Raji (cell line): ENCODE results near the gene MRPS35.

Source experiments
- POLR2A ChIP-seq: IDR thresholded peaks from 2 replicates; pipeline ENCODE4 v1.6.1; 2011; ENCODE audit warnings: low read depth, low read length, control low read depth; ENCODE audit not compliant: insufficient read depth

Gene MRPS35

DNA sequence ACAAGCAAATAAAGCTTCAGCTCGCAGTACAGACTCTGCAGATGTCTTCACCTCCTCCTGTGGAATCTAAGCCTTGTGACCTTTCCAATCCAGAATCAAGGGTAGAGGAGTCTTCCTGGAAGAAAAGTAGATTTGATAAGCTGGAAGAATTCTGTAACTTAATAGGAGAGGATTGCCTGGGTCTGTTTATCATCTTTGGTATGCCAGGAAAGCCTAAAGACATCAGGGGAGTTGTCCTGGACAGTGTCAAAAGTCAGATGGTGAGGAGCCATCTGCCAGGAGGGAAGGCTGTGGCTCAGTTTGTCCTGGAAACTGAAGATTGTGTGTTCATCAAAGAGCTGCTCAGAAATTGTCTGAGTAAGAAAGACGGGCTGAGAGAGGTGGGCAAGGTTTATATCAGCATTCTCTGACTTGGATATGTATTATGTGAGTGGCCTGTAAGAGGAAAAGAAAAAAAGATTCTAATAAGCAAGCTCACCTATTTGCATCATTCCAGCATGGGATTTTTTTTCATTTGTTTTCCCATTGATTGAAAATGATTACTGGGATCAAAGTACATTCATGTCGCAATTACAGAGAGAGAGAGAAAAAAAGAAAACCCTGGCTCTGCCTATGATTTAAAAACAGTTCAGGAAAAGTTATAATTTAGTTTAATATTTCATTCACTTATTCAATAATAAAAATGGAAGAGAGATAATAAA, 13.6 kb upstream of the MRPS35 start:
- TF ChIP-seq POLR2A, result no peak

DNA sequence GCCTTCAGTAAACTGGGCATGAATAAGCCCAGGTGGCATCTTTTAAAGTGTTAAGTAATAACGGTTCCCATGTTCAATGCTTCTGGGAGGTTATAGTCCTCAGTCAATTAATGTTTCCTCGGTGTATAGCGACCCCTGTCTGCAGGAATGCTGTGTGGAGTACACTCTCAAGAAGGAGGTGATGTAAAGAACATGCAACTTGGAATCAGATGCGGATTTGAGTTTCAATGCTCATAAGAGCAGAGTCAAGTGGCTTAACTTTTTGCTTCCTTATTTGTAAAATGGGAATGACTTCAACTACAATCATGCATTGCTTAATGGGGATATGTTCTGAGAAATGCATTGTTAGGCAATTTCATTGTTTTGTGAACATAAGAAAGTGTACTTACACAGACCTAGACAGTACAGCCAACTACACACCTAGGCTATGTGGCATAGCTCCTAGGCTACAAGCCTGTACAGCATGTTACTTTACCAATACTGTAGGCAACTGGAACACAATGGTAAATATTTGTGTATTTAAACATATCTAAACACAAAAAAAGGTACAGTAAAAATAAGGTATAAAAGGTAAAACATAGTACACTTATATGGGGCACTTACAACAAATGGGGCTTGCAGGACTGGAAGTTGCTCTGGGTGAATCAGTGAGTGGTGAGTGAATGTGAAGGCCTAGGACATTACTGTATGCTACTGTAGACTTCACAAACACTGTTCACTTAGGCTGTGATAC, 6.7 kb upstream of the MRPS35 start:
- TF ChIP-seq POLR2A, result no peak

DNA sequence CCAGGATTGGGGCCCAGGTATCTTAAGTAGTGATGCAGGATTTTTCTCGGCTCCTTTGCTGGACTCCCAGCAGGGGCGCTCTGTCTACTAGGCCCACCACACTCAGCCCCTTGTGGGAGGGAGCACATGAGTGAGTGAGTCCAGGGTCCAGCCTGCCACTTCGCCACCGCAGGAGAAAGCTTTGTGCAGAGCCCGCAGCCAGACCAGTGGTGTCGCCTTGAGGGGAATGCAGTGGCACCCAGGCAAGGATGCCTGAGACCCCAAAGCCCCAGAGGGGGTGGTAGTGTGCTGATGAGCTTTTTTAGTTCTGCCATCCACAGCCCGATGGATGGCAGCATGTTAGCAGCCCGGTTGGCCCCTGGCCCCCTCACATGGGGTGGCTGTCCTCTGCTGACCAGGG, 5.4 kb upstream of the MRPS35 start:
- TF ChIP-seq POLR2A, result no peak

DNA sequence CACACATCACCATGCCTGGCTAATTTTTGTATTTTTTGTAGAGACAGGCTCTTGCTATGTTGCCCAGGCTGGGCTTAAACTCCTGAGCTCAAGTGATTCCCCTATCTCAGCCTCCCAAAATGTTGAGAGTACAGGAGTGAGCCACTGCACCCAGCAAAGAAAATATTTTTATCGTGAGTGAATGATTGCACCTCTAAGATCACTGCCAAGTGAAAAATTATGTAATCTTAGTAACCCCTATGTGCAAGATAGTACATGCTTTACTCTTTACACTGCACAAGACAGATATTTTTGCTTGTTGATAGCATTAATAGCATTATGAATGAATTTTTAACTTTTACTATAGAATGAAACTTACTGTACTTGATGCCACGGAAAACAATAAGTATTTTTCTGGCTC, 3.4 kb upstream of the MRPS35 start:
- no peak for TF ChIP-seq POLR2A

DNA sequence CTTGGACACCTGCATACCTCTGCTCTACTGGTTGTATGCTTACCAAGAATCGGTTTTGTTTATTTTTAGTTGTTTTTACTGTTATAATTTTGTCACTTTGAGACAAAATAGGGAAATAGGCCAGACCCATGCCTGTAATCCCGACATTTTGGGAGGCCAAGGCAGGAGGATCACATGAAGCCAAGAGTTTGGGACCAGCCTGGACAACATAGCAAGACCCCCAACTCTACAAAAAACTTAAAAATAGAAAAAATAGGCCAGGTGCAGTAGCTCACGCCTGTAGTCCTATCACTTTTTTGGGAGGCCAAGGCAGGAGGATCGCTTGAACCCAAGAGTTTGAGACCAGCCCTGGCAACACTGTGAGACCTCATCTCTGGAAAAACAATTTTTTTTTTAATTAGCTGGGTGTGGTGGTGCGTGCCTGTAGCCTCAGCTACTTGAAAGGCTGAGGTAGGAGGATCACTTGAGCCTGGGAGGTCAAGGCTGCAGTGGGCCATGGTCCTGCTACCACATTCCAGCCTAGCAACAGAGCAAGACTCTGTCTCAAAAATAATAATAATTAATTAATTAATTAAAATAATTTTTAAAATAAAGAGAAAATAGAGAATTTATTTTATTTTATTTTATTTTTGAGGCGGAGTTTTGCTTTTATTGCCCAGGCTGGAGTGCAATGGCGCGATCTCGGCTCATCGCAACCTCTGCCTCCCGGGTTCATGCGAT, 1.3 kb upstream of the MRPS35 start:
- TF ChIP-seq POLR2A, result no peak

GRCh38 chr12:27709932-27710591, 570 bp upstream of the MRPS35 start:
- TF ChIP-seq POLR2A, result no peak

DNA sequence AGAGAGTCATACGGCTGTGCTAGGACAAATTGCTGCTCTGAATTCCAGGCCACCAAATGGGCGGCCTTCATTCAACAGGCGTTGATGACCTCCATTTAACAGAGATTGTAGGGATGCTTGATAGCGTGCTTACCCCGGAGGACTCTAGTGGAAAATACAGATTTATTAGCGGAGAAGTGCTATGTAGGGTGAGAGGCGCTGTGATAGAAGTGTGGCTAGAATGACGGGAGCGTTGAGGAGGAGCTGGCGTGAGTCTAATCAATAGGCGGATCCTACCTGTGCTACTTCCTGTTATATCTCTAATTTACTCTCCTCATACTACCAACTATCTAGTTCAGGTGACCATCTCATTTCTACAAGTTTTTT, 668 bp downstream of the MRPS35 start:
- TF ChIP-seq POLR2A, result no peak

- no peak for TF ChIP-seq POLR2A
Observed at GRCh38 chr12:27711967-27712366, 1.3 kb downstream of the MRPS35 start.

- TF ChIP-seq POLR2A, result no peak
Observed at GRCh38 chr12:27723212-27723611, 12.6 kb downstream of the MRPS35 start.

GRCh38 chr12:27730097-27730588, 19.5 kb downstream of the MRPS35 start:
- no peak for TF ChIP-seq POLR2A

- TF ChIP-seq POLR2A, result no peak
Observed at GRCh38 chr12:27732281-27732680, 21.6 kb downstream of the MRPS35 start.

- no peak for TF ChIP-seq POLR2A
Observed at GRCh38 chr12:27733052-27733656, 22.5 kb downstream of the MRPS35 start.

GRCh38 chr12:27733791-27734190, 23.2 kb downstream of the MRPS35 start:
- TF ChIP-seq POLR2A, result no peak

GRCh38 chr12:27743601-27744000, 33.0 kb downstream of the MRPS35 start:
- no peak for TF ChIP-seq POLR2A

GRCh38 chr12:27747111-27747820, 36.6 kb downstream of the MRPS35 start:
- no peak for TF ChIP-seq POLR2A
